HG03196 (cell line): Measurements from ENCODE around the gene RDH11.

Experiments used
- ATAC-seq: cut with Tn5 transposase; IDR thresholded peaks from one replicate; pipeline ENCODE4 v1.9.1; 2021; ENCODE audit not compliant: unreplicated experiment

RDH11 gene

GRCh38 chr14:67650694-67651093 lies 44.9 kb downstream of the RDH11 start:
- ATAC-seq, result no peak

- ATAC-seq, result no peak
These were observed 45.4 kb downstream of the RDH11 start for GRCh38 chr14:67650151-67650550.

- no peak for ATAC-seq
These were observed 49.4 kb downstream of the RDH11 start for GRCh38 chr14:67646131-67646530.

- no peak for ATAC-seq
These were observed 50.1 kb downstream of the RDH11 start for GRCh38 chr14:67645414-67645813.

GRCh38 chr14:67644428-67644827 lies 51.1 kb downstream of the RDH11 start:
- no peak for ATAC-seq

GRCh38 chr14:67643713-67644112 lies 51.9 kb downstream of the RDH11 start:
- no peak for ATAC-seq

GRCh38 chr14:67641902-67642749 lies 53.4 kb downstream of the RDH11 start:
- no peak for ATAC-seq

GRCh38 chr14:67641480-67641879 lies 54.1 kb downstream of the RDH11 start:
- ATAC-seq, result no peak

GRCh38 chr14:67638642-67639041 lies 56.9 kb downstream of the RDH11 start:
- ATAC-seq, result no peak

GRCh38 chr14:67636361-67636919 lies 59.1 kb downstream of the RDH11 start:
- ATAC-seq, result no peak

GRCh38 chr14:67633451-67634147 lies 62.0 kb downstream of the RDH11 start:
- no peak for ATAC-seq

GRCh38 chr14:67630938-67631337 lies 64.6 kb downstream of the RDH11 start:
- ATAC-seq, result no peak

- no peak for ATAC-seq
These were observed 65.4 kb downstream of the RDH11 start for GRCh38 chr14:67630186-67630585.

- ATAC-seq, result no peak
These were observed 68.0 kb downstream of the RDH11 start for GRCh38 chr14:67627519-67627918.
